ENCODE measurements around the gene PXMP4.

- TF ChIP-seq, protein P1, sequence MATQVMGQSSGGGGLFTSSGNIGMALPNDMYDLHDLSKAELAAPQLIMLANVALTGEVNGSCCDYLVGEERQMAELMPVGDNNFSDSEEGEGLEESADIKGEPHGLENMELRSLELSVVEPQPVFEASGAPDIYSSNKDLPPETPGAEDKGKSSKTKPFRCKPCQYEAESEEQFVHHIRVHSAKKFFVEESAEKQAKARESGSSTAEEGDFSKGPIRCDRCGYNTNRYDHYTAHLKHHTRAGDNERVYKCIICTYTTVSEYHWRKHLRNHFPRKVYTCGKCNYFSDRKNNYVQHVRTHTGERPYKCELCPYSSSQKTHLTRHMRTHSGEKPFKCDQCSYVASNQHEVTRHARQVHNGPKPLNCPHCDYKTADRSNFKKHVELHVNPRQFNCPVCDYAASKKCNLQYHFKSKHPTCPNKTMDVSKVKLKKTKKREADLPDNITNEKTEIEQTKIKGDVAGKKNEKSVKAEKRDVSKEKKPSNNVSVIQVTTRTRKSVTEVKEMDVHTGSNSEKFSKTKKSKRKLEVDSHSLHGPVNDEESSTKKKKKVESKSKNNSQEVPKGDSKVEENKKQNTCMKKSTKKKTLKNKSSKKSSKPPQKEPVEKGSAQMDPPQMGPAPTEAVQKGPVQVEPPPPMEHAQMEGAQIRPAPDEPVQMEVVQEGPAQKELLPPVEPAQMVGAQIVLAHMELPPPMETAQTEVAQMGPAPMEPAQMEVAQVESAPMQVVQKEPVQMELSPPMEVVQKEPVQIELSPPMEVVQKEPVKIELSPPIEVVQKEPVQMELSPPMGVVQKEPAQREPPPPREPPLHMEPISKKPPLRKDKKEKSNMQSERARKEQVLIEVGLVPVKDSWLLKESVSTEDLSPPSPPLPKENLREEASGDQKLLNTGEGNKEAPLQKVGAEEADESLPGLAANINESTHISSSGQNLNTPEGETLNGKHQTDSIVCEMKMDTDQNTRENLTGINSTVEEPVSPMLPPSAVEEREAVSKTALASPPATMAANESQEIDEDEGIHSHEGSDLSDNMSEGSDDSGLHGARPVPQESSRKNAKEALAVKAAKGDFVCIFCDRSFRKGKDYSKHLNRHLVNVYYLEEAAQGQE (IDR thresholded peaks at IDR 0.05; ENCODE audit: insufficient read depth in 1 of 2, low read depth in 2 of 2, low read length in 2 of 2): no peak
- TF ChIP-seq TAF1 (IDR thresholded peaks at IDR 0.05; ENCODE audit: borderline replicate concordance, insufficient read depth, low read length): no peak
- no peak for TF ChIP-seq POLR2AphosphoS5 (IDR thresholded peaks at IDR 0.05; ENCODE audit: low read depth, low read length)
Measured at GRCh38 chr20:33728463-33728862, 8.4 kb upstream of the PXMP4 start.

All from PFSK-1 (cell line).